Gastroesophageal sphincter (tissue), 4 donors: ENCODE data around the gene SDC3. TPM values are rescaled to one million over a fixed set of nuclear protein-coding genes. Genes with fewer than 3 reads are reported as not detected.
"Not testable (repeated sequence)": the region's sequence is repeated elsewhere in the genome, so short reads cannot be mapped to it uniquely, and the experiment has no call there.

Experiments used
- ATAC-seq: fragments of 150-250 bp; one replicate; pipeline ENCODE4 v1.9.1; 2016; ENCODE audit warnings: mild to moderate bottlenecking, moderate library complexity
- H3K27ac ChIP-seq, 4 donors: fragments of 200-600 bp; sonication (generic) in 3 of 4; 1 replicate in 3 of 4; 2 replicates in 1 of 4; pipeline ENCODE4 v1.5.1; 2016 to 2019
- H3K27me3 ChIP-seq: fragments of 200-600 bp; sonication (generic); one replicate; pipeline ENCODE4 v1.5.1; 2019
- H3K36me3 ChIP-seq, 2 donors: fragments of 200-600 bp; sonication (generic); one replicate each; pipeline ENCODE4 v1.5.1; 2019; ENCODE audit warnings: control low read depth in 1 of 2
- H3K4me1 ChIP-seq, 3 donors: fragments of 200-600 bp; sonication (generic); 1 replicate in 2 of 3; 2 replicates in 1 of 3; pipeline ENCODE4 v1.5.1; 2016 to 2019; ENCODE audit warnings: control low read depth in 2 of 3
- H3K4me3 ChIP-seq, 2 donors: fragments of 200-600 bp; sonication (generic); one replicate each; pipeline ENCODE4 v1.5.1; 2019; ENCODE audit warnings: mild to moderate bottlenecking in 1 of 2, moderate library complexity in 1 of 2
- H3K9me3 ChIP-seq, 3 donors: fragments of 200-600 bp; sonication (generic); one replicate each; pipeline ENCODE4 v1.5.1; 2017 to 2019; ENCODE audit warnings: control low read depth in 2 of 3
- EP300 ChIP-seq: sonication (generic); formaldehyde crosslinking; IDR thresholded peaks from one replicate; pipeline ENCODE4 v1.6.1; 2017; ENCODE audit warnings: antibody characterized with exemption, mild to moderate bottlenecking
- POLR2A ChIP-seq, 2 donors: fragments of 450-650 bp; IDR thresholded peaks; one replicate each; pipeline ENCODE4 v1.6.1; 2017; ENCODE audit warnings: antibody characterized with exemption in 2 of 2, mild to moderate bottlenecking in 2 of 2, moderate library complexity in 1 of 2
- POLR2AphosphoS5 ChIP-seq: sonication (generic); formaldehyde crosslinking; IDR thresholded peaks from one replicate; pipeline ENCODE4 v1.6.1; 2017; ENCODE audit warnings: antibody characterized with exemption
- WGBS, 2 donors: methylation state at CpG; one replicate each; pipeline ENCODE4 v1.1.5; 2018; ENCODE audit warnings: low coverage in 1 of 2; 5-methylcytosine and 5-hydroxymethylcytosine counted together
- total RNA-seq, 4 donors: library from RNA; depleted of rRNA; stranded (reverse); fragments of >200 nt; gene quantifications; one replicate each; pipeline ENCODE4 v1.1.0, GENCODE V29; 2016
- TF ChIP-seq, protein P1 (sequence below), 4 experiments: fragments of 200-600 bp in 2 of 4; fragments of 450-650 bp in 2 of 4; sonication (generic) in 1 of 4; IDR thresholded peaks; one replicate each; pipeline ENCODE4 v1.5.1; 2017 to 2019; ENCODE audit warnings: antibody characterized with exemption in 4 of 4, mild to moderate bottlenecking in 2 of 4, moderate library complexity in 2 of 4

Gene SDC3
- total RNA-seq, 4 donors from 2014 or later: 45.1 to 112 (median 52.6) TPM

DNA sequence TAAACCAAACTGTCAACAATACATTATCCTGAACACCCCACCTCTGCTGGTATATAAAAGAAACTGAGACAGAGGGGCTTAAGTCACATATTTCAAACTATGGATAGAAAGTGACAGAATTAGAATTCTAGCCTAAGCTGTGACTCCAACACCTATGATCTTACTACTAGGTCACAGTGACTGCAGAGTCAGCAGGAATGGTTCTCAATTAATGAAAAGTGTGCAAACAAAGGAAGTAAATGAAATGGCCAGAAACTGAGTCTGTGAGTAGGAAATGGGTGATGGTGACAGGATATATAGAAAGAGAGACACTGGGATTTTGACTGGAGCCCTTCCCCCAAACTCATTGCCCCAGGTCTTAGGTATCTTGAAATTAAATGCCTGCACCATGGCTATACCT is 38.7 kb upstream of the SDC3 start:
- Histone ChIP-seq H3K27me3 (no peaks in the 10 kb centered on the region), H3K9me3 (no peaks in the 10 kb centered on the region), H3K27ac (no peak overlapping the region), H3K4me3 (no peak overlapping the region), H3K4me1 (peaks cover 0 to 9% (median 0%) of the 10 kb centered on the region in 3 donors), H3K36me3 (peaks cover 2 to 97% of the 10 kb centered on the region in 2 donors)
- no peak for ATAC-seq
- TF ChIP-seq POLR2A (IDR thresholded peaks at IDR 0.05) (no peak), EP300 (no peak), POLR2AphosphoS5 (no peak)
- TF ChIP-seq, protein P1, sequence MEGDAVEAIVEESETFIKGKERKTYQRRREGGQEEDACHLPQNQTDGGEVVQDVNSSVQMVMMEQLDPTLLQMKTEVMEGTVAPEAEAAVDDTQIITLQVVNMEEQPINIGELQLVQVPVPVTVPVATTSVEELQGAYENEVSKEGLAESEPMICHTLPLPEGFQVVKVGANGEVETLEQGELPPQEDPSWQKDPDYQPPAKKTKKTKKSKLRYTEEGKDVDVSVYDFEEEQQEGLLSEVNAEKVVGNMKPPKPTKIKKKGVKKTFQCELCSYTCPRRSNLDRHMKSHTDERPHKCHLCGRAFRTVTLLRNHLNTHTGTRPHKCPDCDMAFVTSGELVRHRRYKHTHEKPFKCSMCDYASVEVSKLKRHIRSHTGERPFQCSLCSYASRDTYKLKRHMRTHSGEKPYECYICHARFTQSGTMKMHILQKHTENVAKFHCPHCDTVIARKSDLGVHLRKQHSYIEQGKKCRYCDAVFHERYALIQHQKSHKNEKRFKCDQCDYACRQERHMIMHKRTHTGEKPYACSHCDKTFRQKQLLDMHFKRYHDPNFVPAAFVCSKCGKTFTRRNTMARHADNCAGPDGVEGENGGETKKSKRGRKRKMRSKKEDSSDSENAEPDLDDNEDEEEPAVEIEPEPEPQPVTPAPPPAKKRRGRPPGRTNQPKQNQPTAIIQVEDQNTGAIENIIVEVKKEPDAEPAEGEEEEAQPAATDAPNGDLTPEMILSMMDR (IDR thresholded peaks at IDR 0.05): no peak

DNA sequence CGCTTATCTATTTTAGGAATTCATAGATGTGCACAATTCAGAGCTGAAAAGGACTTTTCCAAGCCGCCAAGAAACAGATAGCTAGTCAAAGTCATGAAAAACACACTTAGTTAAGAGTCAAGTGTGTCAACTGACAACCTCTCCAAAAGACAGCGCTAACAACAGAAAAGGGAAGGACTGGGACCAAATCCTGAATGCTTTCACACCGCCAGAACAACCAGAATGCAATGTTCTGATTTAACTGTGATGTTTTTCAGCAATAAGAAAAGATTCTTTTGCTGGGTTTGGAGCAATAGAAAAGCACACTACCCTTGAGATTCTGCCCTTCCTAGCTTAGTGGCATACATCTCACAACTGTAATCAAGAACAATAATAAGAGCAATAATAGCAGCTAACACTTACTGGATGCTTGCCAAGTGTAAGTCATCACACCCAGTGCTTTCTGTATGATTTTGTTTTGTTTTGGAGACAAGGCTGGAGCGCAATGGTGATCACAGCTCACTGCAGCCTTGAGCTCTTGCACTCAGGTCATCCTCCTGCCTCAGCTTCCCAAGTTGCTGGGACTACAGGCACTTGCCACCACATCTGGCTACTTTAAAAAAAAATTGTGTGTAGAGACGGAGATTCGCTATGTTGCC is 33.9 kb upstream of the SDC3 start:
- TF ChIP-seq, protein P1 (IDR thresholded peaks at IDR 0.05): no peak
- TF ChIP-seq POLR2A (IDR thresholded peaks at IDR 0.05) (no peak), EP300 (no peak), POLR2AphosphoS5 (no peak)
- Histone ChIP-seq H3K27ac (no peak overlapping the region), H3K27me3 (no peaks in the 10 kb centered on the region), H3K4me3 (no peak overlapping the region), H3K9me3 (no peaks in the 10 kb centered on the region), H3K4me1 (peaks cover 0 to 11% (median 0%) of the 10 kb centered on the region in 3 donors), H3K36me3 (peaks cover 2 to 100% of the 10 kb centered on the region in 2 donors)
- WGBS, 2 donors: 84 to 97% methylated on average over 6 to 7 of the region's 7 CpGs
- ATAC-seq: no peak

DNA sequence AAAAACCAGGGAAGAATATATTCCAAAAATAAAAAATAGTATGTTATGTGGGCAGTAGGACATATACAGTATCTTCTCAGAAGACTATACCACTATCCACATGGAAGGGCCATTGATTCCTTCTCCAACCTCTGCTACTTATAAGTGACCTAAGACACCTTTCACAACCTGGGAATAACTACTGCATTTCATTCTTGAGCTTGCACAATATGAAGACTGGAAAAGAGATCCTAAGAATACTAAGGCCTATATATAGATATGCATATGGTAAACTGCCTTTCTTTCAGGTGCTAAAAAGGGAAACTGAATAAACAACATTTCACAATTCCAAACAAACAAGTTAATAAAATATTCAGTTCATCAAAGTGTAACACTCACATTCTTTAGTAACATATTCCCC is 32.0 kb upstream of the SDC3 start:
- ATAC-seq: no peak
- TF ChIP-seq, protein P1 (IDR thresholded peaks at IDR 0.05): no peak
- TF ChIP-seq POLR2AphosphoS5 (no peak), EP300 (no peak), POLR2A (IDR thresholded peaks at IDR 0.05) (no peak)
- peaks cover 2 to 96% of the 10 kb centered on the region in 2 donors for H3K36me3 ChIP-seq

DNA sequence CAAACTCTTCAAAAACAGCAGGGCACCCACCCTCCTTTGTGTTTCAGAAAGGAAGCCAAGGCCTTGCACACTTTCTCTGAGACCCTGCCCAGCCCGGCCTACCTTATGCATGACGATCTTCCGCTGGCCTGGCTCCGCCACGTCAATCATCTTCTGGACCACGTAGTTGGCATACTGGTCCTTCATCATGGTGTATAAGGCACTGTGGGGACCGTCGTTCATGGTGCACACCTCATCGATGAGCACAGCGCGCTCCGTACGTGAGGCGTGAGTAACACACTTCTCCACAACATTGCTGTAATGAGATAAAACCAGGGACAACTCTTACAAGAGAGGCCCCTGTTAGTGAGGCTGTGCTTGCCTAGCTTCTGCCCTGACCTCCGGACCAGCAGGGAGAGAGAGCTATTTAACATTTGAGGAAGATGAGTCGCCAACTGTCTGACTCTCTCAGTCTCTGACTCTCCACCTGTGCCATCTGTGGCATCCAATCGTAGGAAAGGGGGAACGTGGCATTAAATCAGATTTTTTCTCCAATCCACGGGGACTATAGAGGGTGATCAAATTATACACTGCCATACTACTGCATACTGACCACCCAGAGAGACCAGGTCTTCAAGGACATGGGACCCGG is 28.1 kb upstream of the SDC3 start:
- Histone ChIP-seq H3K4me3 (no peak overlapping the region), H3K36me3 (peaks cover 0 to 93% of the 10 kb centered on the region in 2 donors), H3K27me3 (no peaks in the 10 kb centered on the region), H3K27ac (no peak overlapping the region), H3K4me1 (peaks cover 0 to 14% (median 0%) of the 10 kb centered on the region in 3 donors), H3K9me3 (no peaks in the 10 kb centered on the region)
- no peak for ATAC-seq
- no peak for TF ChIP-seq EP300
- TF ChIP-seq, protein P1 (IDR thresholded peaks at IDR 0.05): no peak
- TF ChIP-seq POLR2A (IDR thresholded peaks at IDR 0.05): no peak
- TF ChIP-seq POLR2AphosphoS5: no peak
- WGBS, 2 donors: 86 to 90% methylated on average over 2 to 8 of the region's 20 CpGs

More for the DNA sequence above, 32.0 kb upstream of the SDC3 start:
- H3K4me1 ChIP-seq: peaks cover 0 to 11% (median 0%) of the 10 kb centered on the region in 3 donors
- H3K27ac ChIP-seq: no peak overlapping the region
- no peaks in the 10 kb centered on the region for H3K9me3 ChIP-seq
- no peaks in the 10 kb centered on the region for H3K27me3 ChIP-seq
- H3K4me3 ChIP-seq: no peak overlapping the region

DNA sequence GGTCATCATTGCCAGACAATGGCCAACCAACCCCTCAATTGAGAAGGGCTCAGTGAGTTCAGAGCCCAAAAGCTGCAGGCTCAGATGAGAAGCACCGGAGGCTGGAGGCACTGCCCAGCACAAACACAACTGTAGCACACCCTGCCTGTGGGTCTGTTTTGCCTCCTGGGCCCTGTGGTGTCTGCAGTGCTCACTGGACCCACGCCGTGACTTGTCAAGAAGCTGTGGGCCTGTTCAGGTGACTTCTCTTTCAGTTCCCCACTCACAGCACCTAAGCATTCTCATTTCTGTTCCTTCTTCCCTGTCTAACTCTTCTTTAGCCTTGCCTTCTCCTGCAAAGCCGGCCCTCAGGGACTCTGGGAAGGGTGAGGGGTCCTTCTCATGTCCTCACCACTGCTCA is 27.2 kb upstream of the SDC3 start:
- WGBS, 2 donors: no CpG with 5 or more reads among the region's 4 CpGs
- not testable (repeated sequence) for ATAC-seq, H3K27ac ChIP-seq, H3K27me3 ChIP-seq, H3K4me3 ChIP-seq, H3K9me3 ChIP-seq
- H3K36me3 ChIP-seq: peaks cover 0 to 93% of the 10 kb centered on the region in 2 donors
- peaks cover 0 to 14% (median 0%) of the 10 kb centered on the region in 3 donors for H3K4me1 ChIP-seq
